Fibroblast of lung (primary cell): ENCODE measurements around the gene R3HCC1L.

Source experiments
- EZH2 ChIP-seq: IDR thresholded peaks from 2 replicates; pipeline ENCODE4 v1.5.1; 2012; ENCODE audit warnings: low read length, control low read depth, mild to moderate bottlenecking; ENCODE audit errors: missing control alignments
- TF ChIP-seq, protein P1 (sequence below), 2 donors: IDR thresholded peaks in 1 of 2; conservative IDR thresholded peaks in 1 of 2; 1 replicate in 1 of 2; 2 replicates in 1 of 2; pipeline ENCODE4 v1.5.1; 2011 to 2012; ENCODE audit warnings: low read length in 2 of 2, control low read depth in 1 of 2, inconsistent platforms in 1 of 2, low read depth in 1 of 2, mild to moderate bottlenecking in 1 of 2

- TF ChIP-seq, protein P1, sequence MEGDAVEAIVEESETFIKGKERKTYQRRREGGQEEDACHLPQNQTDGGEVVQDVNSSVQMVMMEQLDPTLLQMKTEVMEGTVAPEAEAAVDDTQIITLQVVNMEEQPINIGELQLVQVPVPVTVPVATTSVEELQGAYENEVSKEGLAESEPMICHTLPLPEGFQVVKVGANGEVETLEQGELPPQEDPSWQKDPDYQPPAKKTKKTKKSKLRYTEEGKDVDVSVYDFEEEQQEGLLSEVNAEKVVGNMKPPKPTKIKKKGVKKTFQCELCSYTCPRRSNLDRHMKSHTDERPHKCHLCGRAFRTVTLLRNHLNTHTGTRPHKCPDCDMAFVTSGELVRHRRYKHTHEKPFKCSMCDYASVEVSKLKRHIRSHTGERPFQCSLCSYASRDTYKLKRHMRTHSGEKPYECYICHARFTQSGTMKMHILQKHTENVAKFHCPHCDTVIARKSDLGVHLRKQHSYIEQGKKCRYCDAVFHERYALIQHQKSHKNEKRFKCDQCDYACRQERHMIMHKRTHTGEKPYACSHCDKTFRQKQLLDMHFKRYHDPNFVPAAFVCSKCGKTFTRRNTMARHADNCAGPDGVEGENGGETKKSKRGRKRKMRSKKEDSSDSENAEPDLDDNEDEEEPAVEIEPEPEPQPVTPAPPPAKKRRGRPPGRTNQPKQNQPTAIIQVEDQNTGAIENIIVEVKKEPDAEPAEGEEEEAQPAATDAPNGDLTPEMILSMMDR (conservative IDR thresholded peaks at IDR 0.05 in 1 of 2, IDR thresholded peaks at IDR 0.05 in 1 of 2; ENCODE audit: low read depth in 1 of 2, low read length in 2 of 2) = no peak
- TF ChIP-seq EZH2 = no peak
Observed at GRCh38 chr10:98131619-98132018, 2.8 kb upstream of the R3HCC1L start.
